ENCODE data around the gene ISG20L2.
"Not testable (repeated sequence)": the region's sequence is repeated elsewhere in the genome, so short reads cannot be mapped to it uniquely, and the experiment has no call there.

The ISG20L2 gene

GRCh38 chr1:156760796-156761104 lies 32.2 kb upstream of the ISG20L2 start:
- TF ChIP-seq CTCF (IDR thresholded peaks at IDR 0.05; ENCODE audit: low read depth, low read length): no peak
- DNase-seq (ENCODE audit: low read depth in 2 of 2): no peak
- no peak overlapping the region for H3K4me3 ChIP-seq (replicated peaks in 1 of 2; ENCODE audit: low read depth in 2 of 2, low read length in 2 of 2)

GRCh38 chr1:156760092-156760795 lies 31.7 kb upstream of the ISG20L2 start:
- no peak for DNase-seq (ENCODE audit: low read depth in 2 of 2)
- no peak for TF ChIP-seq CTCF (IDR thresholded peaks at IDR 0.05; ENCODE audit: low read depth, low read length)
- no peak overlapping the region for H3K4me3 ChIP-seq (replicated peaks in 1 of 2; ENCODE audit: low read depth in 2 of 2, low read length in 2 of 2)

- not testable (repeated sequence) for DNase-seq (ENCODE audit: low read depth in 2 of 2)
Measured at GRCh38 chr1:156757572-156758253, 29.1 kb upstream of the ISG20L2 start.

GRCh38 chr1:156756355-156756754 lies 27.8 kb upstream of the ISG20L2 start:
- no peak for TF ChIP-seq CTCF (IDR thresholded peaks at IDR 0.05; ENCODE audit: low read depth, low read length)
- H3K4me3 ChIP-seq (replicated peaks in 1 of 2; ENCODE audit: low read depth in 2 of 2, low read length in 2 of 2): no peak overlapping the region
- DNase-seq (ENCODE audit: low read depth in 2 of 2): no peak

More at GRCh38 chr1:156757572-156758253, 29.1 kb upstream of the ISG20L2 start:
- H3K4me3 ChIP-seq (replicated peaks in 1 of 2; ENCODE audit: low read depth in 2 of 2, low read length in 2 of 2): not testable (repeated sequence)

GRCh38 chr1:156755527-156755950 lies 27.0 kb upstream of the ISG20L2 start:
- H3K4me3 ChIP-seq (replicated peaks in 1 of 2; ENCODE audit: low read depth in 2 of 2, low read length in 2 of 2): no peak overlapping the region
- DNase-seq (ENCODE audit: low read depth in 2 of 2): no peak
- no peak for TF ChIP-seq CTCF (IDR thresholded peaks at IDR 0.05; ENCODE audit: low read depth, low read length)

- no peak for DNase-seq (ENCODE audit: low read depth in 2 of 2)
- no peak for TF ChIP-seq CTCF (IDR thresholded peaks at IDR 0.05; ENCODE audit: low read depth, low read length)
- H3K4me3 ChIP-seq (replicated peaks in 1 of 2; ENCODE audit: low read depth in 2 of 2, low read length in 2 of 2): no peak overlapping the region
Measured at GRCh38 chr1:156754219-156754618, 25.7 kb upstream of the ISG20L2 start.

- peak overlapping the region; percentile 3 to 94 for H3K4me3 ChIP-seq (replicated peaks in 1 of 2; ENCODE audit: low read depth in 2 of 2, low read length in 2 of 2)
- TF ChIP-seq CTCF (IDR thresholded peaks at IDR 0.05; ENCODE audit: low read depth, low read length): no peak
- DNase-seq (ENCODE audit: low read depth in 2 of 2): peak in 1 of 2 donors; percentile 52
Measured at GRCh38 chr1:156752843-156753482, 24.4 kb upstream of the ISG20L2 start.

Data from cardiac fibroblast (primary cell).